GM19099 (cell line): ENCODE data around the gene MRPL24.

Source experiments
- POLR2A ChIP-seq: IDR thresholded peaks from 3 replicates; pipeline ENCODE4 v1.6.1; 2011; ENCODE audit warnings: low read depth; ENCODE audit not compliant: insufficient read length; ENCODE audit errors: extremely low read depth

The MRPL24 gene

DNA sequence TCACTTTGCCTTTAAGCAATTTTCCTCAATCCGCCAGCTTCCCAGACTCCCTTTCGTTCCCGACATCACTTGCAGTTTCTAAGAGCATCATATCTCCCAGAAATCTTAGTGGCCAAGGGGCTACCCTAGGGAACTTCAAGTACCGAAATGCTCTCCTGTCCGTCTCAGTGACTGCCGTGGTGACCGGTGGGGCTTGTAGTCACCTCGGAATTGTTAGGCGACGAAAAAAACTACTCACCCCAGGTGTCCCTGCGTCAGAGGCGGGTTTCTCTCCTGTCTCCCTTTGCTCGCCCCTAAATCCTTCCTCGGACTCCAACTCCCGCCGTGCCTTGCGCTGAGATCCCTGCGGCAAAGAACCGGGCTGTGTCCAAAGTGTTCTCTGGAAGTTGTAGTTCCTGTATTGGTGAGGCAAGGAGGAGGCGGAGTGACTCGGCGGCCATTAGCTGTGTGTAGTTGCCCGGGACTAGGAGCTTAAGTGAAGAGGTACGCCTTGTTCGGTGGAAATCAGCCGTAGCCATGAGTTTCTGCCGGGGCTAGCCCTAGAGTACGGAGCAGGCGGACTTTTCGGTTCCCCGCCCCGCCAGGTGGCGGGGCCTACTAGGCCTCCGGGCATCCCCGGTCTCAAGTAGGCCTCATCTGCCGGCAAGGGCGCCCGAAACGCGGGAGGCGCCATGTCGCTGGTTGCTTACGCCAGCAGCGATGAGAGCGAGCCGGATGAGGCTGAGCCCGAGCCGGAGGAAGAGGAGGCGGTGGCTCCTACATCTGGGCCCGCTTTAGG, 26.4 kb upstream of the MRPL24 start, which contains the start of gene PRCC:
Gene PRCC, plus strand, starts transcription at position 435 of the 778 bp plus-strand sequence. Its CDS starts 237 bp downstream, at position 672.
- peak; percentile 65 for TF ChIP-seq POLR2A

- TF ChIP-seq POLR2A: no peak
Observed at GRCh38 chr1:156766298-156767100, 25.6 kb upstream of the MRPL24 start.

- no peak for TF ChIP-seq POLR2A
Observed at GRCh38 chr1:156765666-156766065, 24.8 kb upstream of the MRPL24 start.

DNA sequence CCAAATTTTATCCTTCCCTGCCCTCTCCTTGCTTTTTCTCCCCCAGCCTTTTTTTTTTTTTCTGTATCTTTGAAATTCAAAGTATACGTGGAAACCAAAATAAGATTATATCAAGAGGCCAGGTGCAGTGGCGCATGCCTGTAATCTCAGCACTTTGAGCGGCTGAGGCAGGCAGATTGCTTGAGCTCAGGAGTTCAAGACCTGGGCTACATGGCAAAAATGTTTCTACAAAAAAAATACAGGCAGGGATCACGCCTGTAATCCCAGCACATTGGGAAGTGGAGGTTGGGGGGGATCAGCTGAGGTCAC, 19.9 kb upstream of the MRPL24 start:
- no peak for TF ChIP-seq POLR2A

GRCh38 chr1:156760092-156760795, 19.4 kb upstream of the MRPL24 start:
- no peak for TF ChIP-seq POLR2A

DNA sequence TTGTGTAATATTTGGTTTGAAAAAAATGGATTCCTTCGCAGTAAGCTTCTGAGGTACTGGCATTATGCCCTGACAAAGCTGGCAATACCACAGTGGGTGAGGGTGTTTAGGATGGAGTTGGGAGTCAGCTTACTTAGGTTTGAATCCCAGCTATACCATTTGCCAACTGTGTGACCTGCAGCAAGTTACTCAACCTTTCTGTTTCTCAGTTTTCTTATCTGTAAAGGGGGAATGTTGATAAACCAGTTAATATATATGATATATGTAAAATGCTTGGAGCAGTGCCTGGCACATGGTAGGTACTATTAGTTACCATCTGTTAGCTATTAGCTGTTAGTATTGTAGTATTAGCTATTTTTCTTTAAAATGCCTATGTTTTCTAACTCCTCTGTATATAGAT, 15.5 kb upstream of the MRPL24 start:
- TF ChIP-seq POLR2A: no peak

GRCh38 chr1:156755527-156755950, 14.7 kb upstream of the MRPL24 start:
- TF ChIP-seq POLR2A: no peak

- no peak for TF ChIP-seq POLR2A
Observed at GRCh38 chr1:156754219-156754618, 13.3 kb upstream of the MRPL24 start.

DNA sequence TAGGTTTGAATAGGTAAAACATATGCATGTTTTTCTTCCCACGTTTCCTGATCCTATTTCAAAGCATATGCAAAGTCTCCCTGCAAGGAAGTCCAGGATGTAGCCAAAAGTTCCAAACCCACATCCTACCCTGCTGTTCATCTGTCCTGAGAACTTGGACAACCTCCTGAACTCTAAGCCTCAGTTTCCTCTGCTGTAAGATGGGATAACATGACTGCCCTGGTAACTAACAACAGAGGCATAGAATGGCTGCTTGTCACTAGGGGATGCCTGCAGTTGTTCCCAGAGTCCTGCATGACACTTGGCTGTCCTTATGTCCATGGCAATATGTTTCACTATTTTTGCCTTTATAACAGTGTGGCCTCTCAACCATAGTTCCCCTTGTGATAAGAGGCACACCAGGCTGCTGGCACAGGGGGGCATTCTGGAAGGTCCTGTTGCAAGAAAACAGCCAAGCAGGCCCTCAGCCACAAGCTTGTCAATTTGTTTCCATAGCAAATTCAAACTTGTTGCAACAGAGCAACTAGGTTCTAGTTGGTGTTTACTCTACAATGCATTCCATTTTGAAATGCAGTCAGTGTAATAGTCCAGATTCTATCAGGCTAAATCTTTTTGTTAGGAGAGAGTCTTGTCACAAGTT, 12.1 kb upstream of the MRPL24 start:
- no peak for TF ChIP-seq POLR2A

GRCh38 chr1:156751757-156752481, 11.0 kb upstream of the MRPL24 start:
- peak; percentile 73 for TF ChIP-seq POLR2A

GRCh38 chr1:156751451-156751756, 10.5 kb upstream of the MRPL24 start, which contains the start of gene HDGF:
Gene HDGF (minus strand): TSS chr1:156751675. CDS start chr1:156751429, 246 bp downstream.
- TF ChIP-seq POLR2A: peak; percentile 54

DNA sequence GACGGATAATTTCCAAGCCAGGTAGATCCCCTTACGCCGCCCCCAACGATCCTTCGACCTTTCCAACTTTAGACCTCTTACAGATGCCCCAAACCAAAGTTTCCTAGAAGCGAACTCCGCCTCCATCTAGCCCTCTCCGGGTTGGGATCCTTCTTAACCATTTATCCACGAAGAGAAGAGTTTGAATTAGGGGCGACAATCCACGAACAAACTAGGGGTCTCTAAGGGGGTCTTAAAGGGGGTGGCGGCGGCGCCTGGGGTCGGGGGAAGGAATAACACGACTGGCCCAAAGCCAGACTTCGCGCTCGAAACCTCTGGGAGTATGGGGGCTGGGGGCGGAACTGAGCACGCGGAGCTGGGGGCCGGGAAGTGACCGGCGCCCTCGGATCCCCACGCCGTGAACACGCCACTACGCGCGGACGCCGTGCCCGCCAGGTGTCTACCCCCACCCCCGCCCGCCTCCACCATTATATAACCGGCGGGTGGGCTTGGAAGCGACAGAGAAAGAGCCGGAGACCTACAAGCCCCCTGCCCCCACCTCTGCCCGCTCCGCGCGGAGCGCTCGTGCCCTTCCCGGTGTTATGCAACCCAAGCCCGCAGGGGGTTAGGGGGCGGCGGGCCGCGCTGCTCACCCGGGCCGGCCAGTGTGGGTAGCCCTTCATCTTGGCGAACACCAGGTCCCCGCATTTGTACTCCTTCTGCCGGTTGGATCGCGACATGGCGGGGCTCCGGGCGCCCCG, 10.0 kb upstream of the MRPL24 start:
- peak; percentile 55 for TF ChIP-seq POLR2A

DNA sequence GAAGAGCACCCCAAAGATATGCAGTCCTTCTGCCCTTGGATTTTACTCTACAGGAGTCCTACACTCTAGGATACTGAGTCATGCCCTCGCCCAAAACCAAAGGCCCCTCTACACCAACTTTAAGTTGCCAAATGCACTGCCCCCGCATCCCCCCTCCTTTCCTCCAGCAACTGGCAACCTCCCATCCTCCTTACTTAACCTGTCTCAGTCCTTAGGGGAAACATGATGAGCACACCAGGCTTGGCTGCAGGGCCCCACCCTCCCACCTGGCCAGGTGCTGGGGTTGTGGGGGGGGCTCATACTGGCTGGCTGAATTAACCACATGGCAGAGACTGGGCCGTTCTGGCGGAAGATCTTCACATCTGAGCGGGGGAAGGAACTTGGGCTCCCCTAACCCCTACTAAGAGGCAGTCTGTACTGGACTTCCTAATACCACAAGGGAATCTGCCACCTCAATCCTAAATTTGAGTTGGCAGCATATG, 9.3 kb upstream of the MRPL24 start:
- no peak for TF ChIP-seq POLR2A
